A673 (cell line): ENCODE results near the gene SLC5A5. TPM values are rescaled to one million over a fixed set of nuclear protein-coding genes. Genes with fewer than 3 reads are reported as not detected.
A peak's percentile ranks its signal among the peaks of the same experiment; 100 is the strongest.

Experiments
- BruUV-seq: library from RNA; stranded (reverse); fragments of 400-500 nt; replicated peaks from 2 replicates; lab custom pipeline; 2021; lab: Mats Ljungman, UMichigan
- CTCF ChIA-PET: fragments of 300-600 bp; sonication (Branson Sonifier 250); formaldehyde crosslinking; loops from one replicate; lab custom pipeline; 2022; ENCODE audit warnings: antibody characterized with exemption; lab: Charles Lee
- POLR2A ChIA-PET: fragments of 300-600 bp; sonication (Branson Sonifier 250); formaldehyde crosslinking; loops from one replicate; lab custom pipeline; 2022; ENCODE audit warnings: antibody characterized with exemption; ENCODE audit not compliant: low non-redundant PET; lab: Charles Lee
- DNase-seq: peaks from one replicate; pipeline ENCODE4 v3.0.0-alpha.2; 2015; ENCODE audit warnings: low spot score
- H3K27ac ChIP-seq: fragments of 200-600 bp; sonication (generic); 2 replicates; pipeline ENCODE4 v1.5.1; 2016; ENCODE audit warnings: mixed run types, low read depth, mild to moderate bottlenecking, mixed read lengths, antibody characterized with exemption, low read length; ENCODE audit not compliant: poor library complexity, severe bottlenecking
- H3K27me3 ChIP-seq: fragments of 200-600 bp; sonication (generic); replicated peaks from 2 replicates; pipeline ENCODE4 v1.6.1; 2017; ENCODE audit warnings: mixed run types, low read depth, mild to moderate bottlenecking, mixed read lengths, antibody characterized with exemption, low read length; ENCODE audit not compliant: insufficient read depth, poor library complexity
- H3K36me3 ChIP-seq: fragments of 200-600 bp; sonication (generic); 2 replicates; pipeline ENCODE4 v1.6.1; 2016; ENCODE audit warnings: mixed run types, mild to moderate bottlenecking, mixed read lengths, antibody characterized with exemption, low read length; ENCODE audit not compliant: insufficient read depth, poor library complexity, severe bottlenecking
- H3K4me1 ChIP-seq: fragments of 200-600 bp; sonication (generic); 2 replicates; pipeline ENCODE4 v1.6.1; 2017; ENCODE audit warnings: mixed run types, mild to moderate bottlenecking, mixed read lengths, antibody characterized with exemption, low read length; ENCODE audit not compliant: insufficient read depth, poor library complexity, severe bottlenecking
- H3K4me3 ChIP-seq: fragments of 200-600 bp; sonication (generic); 2 replicates; pipeline ENCODE4 v1.5.1; 2016; ENCODE audit warnings: low read depth, mixed run types, mild to moderate bottlenecking, mixed read lengths, low read length; ENCODE audit not compliant: poor library complexity, severe bottlenecking
- H3K9me3 ChIP-seq: fragments of 200-600 bp; sonication (generic); 2 replicates; pipeline ENCODE4 v1.6.1; 2016; ENCODE audit warnings: mixed run types, low read depth, mild to moderate bottlenecking, mixed read lengths, antibody characterized with exemption, low read length; ENCODE audit not compliant: poor library complexity, severe bottlenecking
- EZH2 ChIP-seq: fragments of 200-600 bp; sonication (generic); IDR thresholded peaks from 2 replicates; pipeline ENCODE4 v1.6.1; 2017; ENCODE audit warnings: borderline replicate concordance, low read depth, mild to moderate bottlenecking, mixed read lengths, antibody characterized with exemption, low read length; ENCODE audit not compliant: poor library complexity, severe bottlenecking
- intact Hi-C: fragments of 100-400 bp; cut with micrococcal nuclease; formaldehyde crosslinking; loops from one replicate; pipeline ENCODE4 v1.10.0; 2022; ENCODE audit not compliant: unreplicated experiment
- total RNA-seq: library from RNA; stranded (reverse); gene quantifications from 2 replicates; pipeline ENCODE4 v1.2.3, GENCODE V29; 2021
- TF ChIP-seq, protein P1 (sequence below): fragments of 300-800, 200-600 bp; sonication (generic); conservative IDR thresholded peaks from 2 replicates; pipeline ENCODE4 v1.5.1; 2017; ENCODE audit warnings: low read depth, mild to moderate bottlenecking, antibody characterized with exemption, low read length, moderate library complexity, mixed read lengths

The SLC5A5 gene
- total RNA-seq, 1 experiment from 2014 or later, result not detected

DNA sequence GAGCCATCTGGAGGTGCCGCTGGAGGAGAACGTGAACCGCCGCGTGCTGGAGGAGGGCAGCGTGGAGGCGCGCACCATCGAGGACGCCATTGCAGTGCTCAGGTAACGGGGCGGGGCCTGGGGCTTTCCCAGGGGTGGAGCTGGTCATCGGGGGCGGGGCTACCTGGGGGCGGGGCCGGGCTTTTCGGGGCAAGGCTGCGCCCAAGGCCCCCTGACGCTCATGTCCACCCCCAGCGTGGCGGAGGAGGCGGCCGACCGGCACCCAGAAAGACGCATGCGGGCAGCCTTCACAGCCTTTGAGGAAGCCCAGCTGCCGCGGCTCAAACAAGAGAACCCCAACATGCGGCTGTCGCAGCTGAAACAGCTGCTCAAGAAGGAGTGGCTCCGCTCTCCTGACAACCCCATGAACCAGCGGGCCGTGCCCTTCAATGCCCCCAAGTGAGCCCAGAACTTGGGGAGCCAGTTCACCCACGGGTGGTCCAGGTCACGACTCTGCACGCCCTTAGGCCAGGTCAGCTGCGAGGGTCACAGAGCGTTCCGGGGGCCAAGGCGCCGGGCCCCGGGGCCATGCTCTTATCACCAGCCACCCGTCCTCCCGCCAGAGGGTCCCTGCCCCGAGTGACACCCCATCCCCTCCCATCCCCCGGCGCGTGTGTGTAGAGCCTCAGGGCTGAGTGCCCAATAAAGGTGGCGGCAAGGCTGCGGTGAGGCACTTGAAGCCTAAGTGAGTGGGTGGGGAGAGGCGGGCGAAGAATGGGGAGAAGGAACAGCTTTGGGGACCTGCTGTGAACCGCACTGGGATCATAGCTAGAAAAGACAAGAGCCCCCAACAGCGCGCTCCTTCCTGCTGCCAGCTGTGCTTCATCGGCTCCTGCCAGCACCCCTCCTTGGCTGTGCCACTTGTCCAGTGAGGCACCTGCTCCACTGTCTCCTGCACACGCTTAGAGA is 71.8 kb downstream of the SLC5A5 start:
- Histone ChIP-seq H3K27me3 (no peaks in the 10 kb centered on the region), H3K4me1 (peaks cover 46% of the 10 kb centered on the region), H3K9me3 (no peaks in the 10 kb centered on the region), H3K36me3 (no peaks in the 10 kb centered on the region), H3K27ac (peak overlapping the region; percentile 77), H3K4me3 (peak overlapping the region; percentile 37)
- peak; percentile 72 for DNase-seq
- BruUV-seq, result TSS peak; percentile 97
- intact Hi-C loops, result loop anchor here (2.0 kb wide), 1 partner anchor 111 kb away; no protein-coding TSS in a partner anchor
- CTCF ChIA-PET, result interaction anchor here (0.6 to 0.8 kb wide), 2 partner anchors 11 to 301 kb away, joined by 3 to 8 read pairs; partner anchors contain the start of gene CCDC124
- no peak for TF ChIP-seq EZH2
- TF ChIP-seq, protein P1, sequence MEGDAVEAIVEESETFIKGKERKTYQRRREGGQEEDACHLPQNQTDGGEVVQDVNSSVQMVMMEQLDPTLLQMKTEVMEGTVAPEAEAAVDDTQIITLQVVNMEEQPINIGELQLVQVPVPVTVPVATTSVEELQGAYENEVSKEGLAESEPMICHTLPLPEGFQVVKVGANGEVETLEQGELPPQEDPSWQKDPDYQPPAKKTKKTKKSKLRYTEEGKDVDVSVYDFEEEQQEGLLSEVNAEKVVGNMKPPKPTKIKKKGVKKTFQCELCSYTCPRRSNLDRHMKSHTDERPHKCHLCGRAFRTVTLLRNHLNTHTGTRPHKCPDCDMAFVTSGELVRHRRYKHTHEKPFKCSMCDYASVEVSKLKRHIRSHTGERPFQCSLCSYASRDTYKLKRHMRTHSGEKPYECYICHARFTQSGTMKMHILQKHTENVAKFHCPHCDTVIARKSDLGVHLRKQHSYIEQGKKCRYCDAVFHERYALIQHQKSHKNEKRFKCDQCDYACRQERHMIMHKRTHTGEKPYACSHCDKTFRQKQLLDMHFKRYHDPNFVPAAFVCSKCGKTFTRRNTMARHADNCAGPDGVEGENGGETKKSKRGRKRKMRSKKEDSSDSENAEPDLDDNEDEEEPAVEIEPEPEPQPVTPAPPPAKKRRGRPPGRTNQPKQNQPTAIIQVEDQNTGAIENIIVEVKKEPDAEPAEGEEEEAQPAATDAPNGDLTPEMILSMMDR, result no peak
- POLR2A ChIA-PET, result interaction anchor here (0.6 kb wide), 1 partner anchor 421 kb away, joined by 5 read pairs; no protein-coding TSS in a partner anchor

DNA sequence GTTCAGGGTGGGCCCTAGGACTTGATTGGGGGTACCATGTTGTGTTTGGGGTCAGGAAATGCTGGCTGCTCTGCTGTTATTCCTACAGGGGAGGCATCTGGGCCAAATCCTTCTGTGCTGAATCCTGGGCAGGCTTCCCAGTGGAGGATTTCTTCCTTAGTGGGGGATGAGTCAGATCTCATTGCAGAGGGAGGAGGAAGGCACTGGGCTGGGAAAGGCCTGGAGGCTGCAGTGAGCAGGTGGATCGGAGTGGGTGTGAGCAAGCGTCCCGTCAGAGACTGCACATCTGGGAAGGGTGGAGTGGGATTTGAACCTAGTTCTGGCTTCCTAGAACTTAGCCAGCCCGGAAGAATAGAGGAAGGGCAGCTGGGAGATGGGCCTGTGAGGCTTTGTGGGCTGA is 72.6 kb downstream of the SLC5A5 start:
- DNase-seq, result peak; percentile 75
- H3K36me3 ChIP-seq, result no peaks in the 10 kb centered on the region

More for the DNA sequence above, 72.6 kb downstream of the SLC5A5 start:
- no peak for TF ChIP-seq EZH2
- ChIA-PET POLR2A (no interaction called here), CTCF (no interaction called here)
- intact Hi-C loops, result loop anchor here (2.0 kb wide), 1 partner anchor 110 kb away; no protein-coding TSS in a partner anchor
- peak overlapping the region; percentile 77 for H3K27ac ChIP-seq
- H3K4me1 ChIP-seq, result peaks cover 53% of the 10 kb centered on the region
- no peaks in the 10 kb centered on the region for H3K9me3 ChIP-seq
- H3K4me3 ChIP-seq, result no peak overlapping the region
- no peaks in the 10 kb centered on the region for H3K27me3 ChIP-seq
- no TSS peak for BruUV-seq

Other genes starting within 250 kb of the SLC5A5 start
- gene UNC13A, start 183.6 kb upstream of the SLC5A5 start, total RNA-seq, result 5.8 and 6.8 TPM in 2 replicates
- gene MAP1S, start 152.5 kb upstream of the SLC5A5 start, total RNA-seq, result 79.1 and 87.3 TPM in 2 replicates
- 2.1 and 5.0 TPM in 2 replicates for gene FCHO1, start 120.5 kb upstream of the SLC5A5 start, total RNA-seq
- not detected in 2 replicates for gene B3GNT3, start 76.8 kb upstream of the SLC5A5 start, total RNA-seq
- not detected in 2 replicates for gene INSL3, start 50.4 kb upstream of the SLC5A5 start, total RNA-seq
- 2.4 and 2.5 TPM in 2 replicates for gene JAK3, start 24.0 kb upstream of the SLC5A5 start, total RNA-seq
- 1,852 and 1,889 TPM in 2 replicates for gene RPL18A, start 12.0 kb upstream of the SLC5A5 start, total RNA-seq
- 131 and 135 TPM in 2 replicates for gene CCDC124, start 61.1 kb downstream of the SLC5A5 start, total RNA-seq
- 63.5 and 81.2 TPM in 2 replicates for gene KCNN1, start 95.2 kb downstream of the SLC5A5 start, total RNA-seq
- gene ARRDC2, start 136.2 kb downstream of the SLC5A5 start, total RNA-seq, result 11.7 and 13.3 TPM in 2 replicates
- not detected in 2 replicates for gene IL12RB1, start 215.0 kb downstream of the SLC5A5 start, total RNA-seq
- 5.1 and 7.9 TPM in 2 replicates for gene MAST3, start 225.8 kb downstream of the SLC5A5 start, total RNA-seq